ENCODE results near the gene TSPAN18.

- TF ChIP-seq POLR2A (IDR thresholded peaks at IDR 0.05; ENCODE audit: low read length) (no peak), GATA1 (IDR thresholded peaks at IDR 0.05; ENCODE audit: low read depth, low read length) (no peak)
Observed at GRCh38 chr11:44732564-44732963, 5.8 kb downstream of the TSPAN18 start.

Measured in erythroblast (primary cell).